Erythroblast (primary cell): Measurements from ENCODE around the gene SLIT2.

ENCODE experiments used
- GATA1 ChIP-seq: IDR thresholded peaks from 2 replicates; pipeline ENCODE4 v1.6.1; 2011; ENCODE audit warnings: low read depth, mild to moderate bottlenecking, control low read depth, low read length, moderate library complexity
- POLR2A ChIP-seq: IDR thresholded peaks from 2 replicates; pipeline ENCODE4 v1.6.1; 2011; ENCODE audit warnings: mild to moderate bottlenecking, low read length

DNA sequence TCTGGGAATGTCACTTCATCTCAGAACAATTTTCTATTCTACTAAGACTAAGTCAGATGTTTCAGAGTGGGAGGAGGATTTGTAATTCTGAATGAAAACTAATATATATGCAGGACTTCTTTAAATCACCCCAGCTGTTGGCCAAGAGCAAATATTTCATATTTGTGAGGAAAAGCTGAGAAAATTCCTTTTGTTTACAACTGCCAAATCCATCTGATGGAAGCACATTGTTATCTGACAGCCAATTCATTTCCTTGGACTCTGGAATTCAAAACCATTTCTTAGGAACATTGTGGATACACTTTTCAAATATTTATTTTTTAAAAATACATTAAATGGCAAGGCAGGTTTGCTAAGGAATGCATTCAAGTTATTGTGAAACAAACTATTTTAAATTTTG lies 8.0 kb downstream of the SLIT2 start:
- TF ChIP-seq POLR2A (no peak), GATA1 (no peak)
